NCI-H146 treated with DMSO at 0.1 percent for 48 hours (cell line): ENCODE results near the gene TEX12.
"Not testable (repeated sequence)": the region's sequence is repeated elsewhere in the genome, so short reads cannot be mapped to it uniquely, and the experiment has no call there.

Experiments used
- DNase-seq: peaks from one replicate; lab custom pipeline; 2025; ENCODE audit not compliant: unreplicated experiment; lab: John Stamatoyannopoulos, UW

Gene TEX12

GRCh38 chr11:112167145-112167544, at the start of gene TEX12:
TEX12 (plus strand) TSS chr11:112167372; CDS start chr11:112169269, 1,897 bp downstream.
- no peak for DNase-seq

GRCh38 chr11:112118176-112118575, 49.0 kb upstream of the TEX12 start:
- DNase-seq: no peak

GRCh38 chr11:112121981-112122615, 45.1 kb upstream of the TEX12 start:
- no peak for DNase-seq

- DNase-seq: no peak
Measured at GRCh38 chr11:112123129-112123528, 44.0 kb upstream of the TEX12 start.

- no peak for DNase-seq
Measured at GRCh38 chr11:112127056-112127455, 40.1 kb upstream of the TEX12 start.

GRCh38 chr11:112128483-112129121, 38.6 kb upstream of the TEX12 start:
- no peak for DNase-seq

- DNase-seq: no peak
Measured at GRCh38 chr11:112129656-112130055, 37.5 kb upstream of the TEX12 start.

- no peak for DNase-seq
Measured at GRCh38 chr11:112132737-112133136, 34.4 kb upstream of the TEX12 start.

- DNase-seq: no peak
Measured at GRCh38 chr11:112134473-112134872, 32.7 kb upstream of the TEX12 start.

- DNase-seq: no peak
Measured at GRCh38 chr11:112143597-112143996, 23.6 kb upstream of the TEX12 start.

GRCh38 chr11:112150517-112150916, 16.7 kb upstream of the TEX12 start:
- no peak for DNase-seq

GRCh38 chr11:112156153-112156955, 10.8 kb upstream of the TEX12 start:
- no peak for DNase-seq

GRCh38 chr11:112156956-112157766, 10.0 kb upstream of the TEX12 start:
- DNase-seq: no peak

GRCh38 chr11:112159098-112160065, 7.8 kb upstream of the TEX12 start:
- no peak for DNase-seq

GRCh38 chr11:112160091-112160848, 6.9 kb upstream of the TEX12 start:
- DNase-seq: no peak

- no peak for DNase-seq
Measured at GRCh38 chr11:112161012-112161411, 6.2 kb upstream of the TEX12 start.

GRCh38 chr11:112162200-112162599, 5.0 kb upstream of the TEX12 start:
- not testable (repeated sequence) for DNase-seq

- no peak for DNase-seq
Measured at GRCh38 chr11:112162761-112163546, 4.2 kb upstream of the TEX12 start.
